ENCODE results near the gene ZNF391.
"Not testable (repeated sequence)": the region's sequence is repeated elsewhere in the genome, so short reads cannot be mapped to it uniquely, and the experiment has no call there.

Gene ZNF391

GRCh38 chr6:27419363-27419762 lies 30.8 kb downstream of the ZNF391 start:
- DNase-seq (ENCODE audit: low read depth in 2 of 2): no peak
- no peak overlapping the region for H3K4me3 ChIP-seq (replicated peaks in 1 of 2; ENCODE audit: low read depth in 2 of 2, low read length in 2 of 2)
- no peak for TF ChIP-seq CTCF (IDR thresholded peaks at IDR 0.05; ENCODE audit: low read depth, low read length)

DNA sequence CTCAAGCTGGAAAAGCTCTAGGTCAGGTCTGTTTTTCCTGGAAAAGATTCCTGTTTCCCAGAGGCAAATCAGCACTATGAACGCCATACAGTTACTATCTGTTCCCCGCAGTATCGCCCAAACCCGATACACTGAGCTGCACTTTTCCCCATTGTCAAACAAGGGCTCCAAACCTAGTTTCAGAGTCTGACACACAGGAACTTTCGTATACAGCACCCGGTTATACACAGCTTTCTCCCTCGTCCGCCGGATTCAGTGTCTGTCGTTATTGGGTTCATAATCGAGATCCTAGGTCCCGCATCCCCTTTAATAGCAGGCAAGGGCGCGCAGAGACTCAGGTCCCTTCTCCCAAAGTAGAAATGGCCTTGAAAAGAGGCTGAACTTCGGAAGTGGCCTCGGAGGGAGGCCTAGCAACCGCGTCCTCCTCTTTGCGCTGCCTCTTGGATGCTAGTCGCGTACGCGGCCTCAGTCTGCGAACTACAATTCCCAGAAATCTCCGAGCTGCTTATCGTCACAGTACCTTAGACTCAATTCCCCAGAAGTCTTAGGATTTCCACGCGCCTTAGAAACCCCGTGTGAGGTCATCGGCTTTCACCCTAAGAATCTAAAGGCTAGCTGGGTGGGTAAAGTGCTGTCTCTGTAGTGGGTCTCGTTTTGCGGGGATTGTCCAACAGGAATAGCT lies 34.2 kb downstream of the ZNF391 start:
- peak; percentile 11 to 14 for DNase-seq (ENCODE audit: low read depth in 2 of 2)
- no peak overlapping the region for H3K4me3 ChIP-seq (replicated peaks in 1 of 2; ENCODE audit: low read depth in 2 of 2, low read length in 2 of 2)

DNA sequence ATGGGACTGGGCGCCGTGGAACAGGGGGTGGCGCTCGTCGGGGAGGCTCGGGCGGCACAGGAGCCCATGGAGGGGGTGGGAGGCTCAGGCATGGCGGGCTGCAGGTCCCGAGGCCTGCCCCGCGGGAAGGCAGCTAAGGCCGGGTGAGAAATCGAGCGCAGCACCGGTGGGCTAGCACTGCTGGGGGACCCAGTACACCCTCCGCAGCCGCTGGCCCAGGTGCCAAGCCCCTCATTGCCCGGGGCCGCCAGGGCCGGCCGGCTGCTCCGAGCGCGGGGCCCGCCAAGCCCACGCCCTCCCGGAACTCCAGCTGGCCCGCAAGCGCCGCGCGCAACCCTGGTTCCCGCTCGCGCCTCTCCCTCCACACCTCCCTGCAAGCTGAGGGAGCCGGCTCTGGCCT lies 36.3 kb downstream of the ZNF391 start:
- H3K4me3 ChIP-seq (replicated peaks in 1 of 2; ENCODE audit: low read depth in 2 of 2, low read length in 2 of 2); DNase-seq (ENCODE audit: low read depth in 2 of 2): not testable (repeated sequence)

More for the DNA sequence above, 34.2 kb downstream of the ZNF391 start:
- no peak for TF ChIP-seq CTCF (IDR thresholded peaks at IDR 0.05; ENCODE audit: low read depth, low read length)

DNA sequence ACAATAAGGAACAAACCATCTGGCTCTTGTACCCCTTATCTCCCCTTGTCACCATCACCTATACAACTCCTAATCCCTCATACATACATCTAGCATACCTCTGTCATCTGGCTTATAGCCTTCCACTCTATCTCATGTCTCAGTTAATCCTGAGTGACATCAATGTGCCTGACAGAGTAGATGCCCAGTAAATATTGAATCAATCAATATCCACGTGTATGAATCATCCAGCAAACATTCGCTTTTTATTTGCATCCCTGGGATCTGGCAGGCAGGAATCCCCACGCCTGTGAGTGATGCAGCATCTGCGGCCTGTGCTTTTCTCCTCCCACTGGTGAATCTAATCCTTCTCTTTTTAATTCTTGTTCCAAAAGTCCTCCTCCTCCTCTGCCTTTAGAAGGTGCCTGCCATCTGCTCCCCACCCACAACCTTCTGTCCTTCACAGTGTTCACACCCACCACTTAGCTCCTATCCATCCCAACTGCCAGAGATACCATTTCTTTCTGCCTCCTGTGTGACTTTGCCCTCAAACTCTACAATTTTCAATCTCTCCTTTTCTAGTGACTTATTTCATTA lies 37.6 kb downstream of the ZNF391 start:
- TF ChIP-seq CTCF (IDR thresholded peaks at IDR 0.05; ENCODE audit: low read depth, low read length): no peak
- no peak overlapping the region for H3K4me3 ChIP-seq (replicated peaks in 1 of 2; ENCODE audit: low read depth in 2 of 2, low read length in 2 of 2)
- no peak for DNase-seq (ENCODE audit: low read depth in 2 of 2)

DNA sequence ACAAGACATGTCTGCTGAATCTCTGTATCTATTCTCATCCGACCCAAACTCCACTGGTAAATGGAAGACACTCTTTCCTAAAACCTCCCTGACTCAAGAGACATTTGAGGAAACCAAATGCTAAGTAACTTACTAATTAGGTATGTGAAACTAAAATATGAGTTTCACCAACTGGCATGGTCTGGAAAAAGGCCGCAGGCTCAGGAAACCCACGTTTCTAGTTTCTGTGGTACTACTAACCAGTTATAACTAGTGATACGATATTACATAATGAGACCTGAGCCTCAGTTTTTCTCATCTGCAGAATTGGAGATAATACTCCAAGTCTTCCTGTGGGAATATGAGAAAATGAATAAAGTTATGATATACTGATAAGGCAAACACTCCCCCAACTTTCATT lies 39.9 kb downstream of the ZNF391 start:
- no peak for DNase-seq (ENCODE audit: low read depth in 2 of 2)
- no peak overlapping the region for H3K4me3 ChIP-seq (replicated peaks in 1 of 2; ENCODE audit: low read depth in 2 of 2, low read length in 2 of 2)
- no peak for TF ChIP-seq CTCF (IDR thresholded peaks at IDR 0.05; ENCODE audit: low read depth, low read length)

DNA sequence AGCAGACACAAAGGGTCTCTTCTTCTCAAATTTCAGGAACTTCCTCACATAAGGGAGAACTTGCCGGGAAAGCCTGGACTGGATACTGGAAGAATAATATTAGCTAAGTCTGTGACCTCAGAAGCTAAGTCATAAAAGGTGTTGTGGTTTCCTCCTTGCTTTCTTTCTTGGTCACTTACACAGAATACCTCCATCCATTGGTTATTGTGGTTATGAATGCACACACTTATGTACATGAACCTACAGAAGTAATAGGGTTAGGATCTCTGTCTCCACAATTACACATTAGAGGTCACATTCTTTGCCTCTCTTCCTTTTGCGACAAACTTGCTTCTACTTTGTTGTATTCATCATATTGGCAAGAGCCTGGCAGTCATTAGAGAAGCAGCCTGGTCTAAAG lies 40.4 kb downstream of the ZNF391 start:
- H3K4me3 ChIP-seq (replicated peaks in 1 of 2; ENCODE audit: low read depth in 2 of 2, low read length in 2 of 2): no peak overlapping the region
- no peak for DNase-seq (ENCODE audit: low read depth in 2 of 2)
- no peak for TF ChIP-seq CTCF (IDR thresholded peaks at IDR 0.05; ENCODE audit: low read depth, low read length)

GRCh38 chr6:27433714-27434113 lies 45.2 kb downstream of the ZNF391 start:
- DNase-seq (ENCODE audit: low read depth in 2 of 2): no peak
- no peak overlapping the region for H3K4me3 ChIP-seq (replicated peaks in 1 of 2; ENCODE audit: low read depth in 2 of 2, low read length in 2 of 2)
- TF ChIP-seq CTCF (IDR thresholded peaks at IDR 0.05; ENCODE audit: low read depth, low read length): no peak
